ENCODE measurements around the gene LRRC61. TPM values are rescaled to one million over a fixed set of nuclear protein-coding genes. Genes with fewer than 3 reads are reported as not detected.

LRRC61 gene
- total RNA-seq, 2 donors from 2014 or later: 10.1 to 12.2 TPM

Other genes starting within 250 kb of the LRRC61 start
- gene ACTR3C, start 190 bp downstream of the LRRC61 start, total RNA-seq: 10 to 100 TPM; 20.2 to 38.0 TPM
- 100 to 1,000 TPM in 1 of 2 donors, 10 to 100 TPM in 1; 61.1 to 115 TPM for gene RARRES2, start 18.3 kb downstream of the LRRC61 start, total RNA-seq
- 100 to 1,000 TPM; 168 to 209 TPM for gene REPIN1, start 45.5 kb downstream of the LRRC61 start, total RNA-seq
- gene ZNF775, start 56.0 kb downstream of the LRRC61 start, total RNA-seq: 1 to 10 TPM; 7.1 to 8.7 TPM
- gene GIMAP8, start 127.3 kb downstream of the LRRC61 start, total RNA-seq: 1 to 10 TPM; 2.9 to 5.5 TPM
- 1 to 10 TPM; 4.5 to 8.7 TPM for gene GIMAP7, start 191.5 kb downstream of the LRRC61 start, total RNA-seq
- gene GIMAP4, start 244.0 kb downstream of the LRRC61 start, total RNA-seq: 10 to 100 TPM in 1 of 2 donors, 1 to 10 TPM in 1; 8.4 to 16.2 TPM